OCI-LY3 (cell line): ENCODE data around the gene PTPN11.

Experiments
- EZH2phosphoT487 ChIP-seq: fragments of 200-600 bp; shearing (Covaris generic); IDR thresholded peaks from 2 replicates; pipeline ENCODE4 v1.6.1; 2018; ENCODE audit warnings: antibody characterized with exemption, mixed run types, low read depth
- TF ChIP-seq, protein P1 (sequence below): fragments of 200-600, 300-600 bp; sonication (generic); IDR thresholded peaks from 2 replicates; pipeline ENCODE4 v1.5.1; 2014; ENCODE audit warnings: antibody characterized with exemption, low read length, low read depth

GRCh38 chr12:112538740-112539139 lies 120.0 kb downstream of the PTPN11 start:
- TF ChIP-seq, protein P1, sequence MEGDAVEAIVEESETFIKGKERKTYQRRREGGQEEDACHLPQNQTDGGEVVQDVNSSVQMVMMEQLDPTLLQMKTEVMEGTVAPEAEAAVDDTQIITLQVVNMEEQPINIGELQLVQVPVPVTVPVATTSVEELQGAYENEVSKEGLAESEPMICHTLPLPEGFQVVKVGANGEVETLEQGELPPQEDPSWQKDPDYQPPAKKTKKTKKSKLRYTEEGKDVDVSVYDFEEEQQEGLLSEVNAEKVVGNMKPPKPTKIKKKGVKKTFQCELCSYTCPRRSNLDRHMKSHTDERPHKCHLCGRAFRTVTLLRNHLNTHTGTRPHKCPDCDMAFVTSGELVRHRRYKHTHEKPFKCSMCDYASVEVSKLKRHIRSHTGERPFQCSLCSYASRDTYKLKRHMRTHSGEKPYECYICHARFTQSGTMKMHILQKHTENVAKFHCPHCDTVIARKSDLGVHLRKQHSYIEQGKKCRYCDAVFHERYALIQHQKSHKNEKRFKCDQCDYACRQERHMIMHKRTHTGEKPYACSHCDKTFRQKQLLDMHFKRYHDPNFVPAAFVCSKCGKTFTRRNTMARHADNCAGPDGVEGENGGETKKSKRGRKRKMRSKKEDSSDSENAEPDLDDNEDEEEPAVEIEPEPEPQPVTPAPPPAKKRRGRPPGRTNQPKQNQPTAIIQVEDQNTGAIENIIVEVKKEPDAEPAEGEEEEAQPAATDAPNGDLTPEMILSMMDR: no peak
- no peak for TF ChIP-seq EZH2phosphoT487
